GM18526 (cell line): Measurements from ENCODE around the gene ZNF585A.

Experiments used
- POLR2A ChIP-seq: IDR thresholded peaks from 3 replicates; pipeline ENCODE4 v1.6.1; 2011; ENCODE audit not compliant: insufficient read length; ENCODE audit errors: extremely low read depth

The ZNF585A gene

DNA sequence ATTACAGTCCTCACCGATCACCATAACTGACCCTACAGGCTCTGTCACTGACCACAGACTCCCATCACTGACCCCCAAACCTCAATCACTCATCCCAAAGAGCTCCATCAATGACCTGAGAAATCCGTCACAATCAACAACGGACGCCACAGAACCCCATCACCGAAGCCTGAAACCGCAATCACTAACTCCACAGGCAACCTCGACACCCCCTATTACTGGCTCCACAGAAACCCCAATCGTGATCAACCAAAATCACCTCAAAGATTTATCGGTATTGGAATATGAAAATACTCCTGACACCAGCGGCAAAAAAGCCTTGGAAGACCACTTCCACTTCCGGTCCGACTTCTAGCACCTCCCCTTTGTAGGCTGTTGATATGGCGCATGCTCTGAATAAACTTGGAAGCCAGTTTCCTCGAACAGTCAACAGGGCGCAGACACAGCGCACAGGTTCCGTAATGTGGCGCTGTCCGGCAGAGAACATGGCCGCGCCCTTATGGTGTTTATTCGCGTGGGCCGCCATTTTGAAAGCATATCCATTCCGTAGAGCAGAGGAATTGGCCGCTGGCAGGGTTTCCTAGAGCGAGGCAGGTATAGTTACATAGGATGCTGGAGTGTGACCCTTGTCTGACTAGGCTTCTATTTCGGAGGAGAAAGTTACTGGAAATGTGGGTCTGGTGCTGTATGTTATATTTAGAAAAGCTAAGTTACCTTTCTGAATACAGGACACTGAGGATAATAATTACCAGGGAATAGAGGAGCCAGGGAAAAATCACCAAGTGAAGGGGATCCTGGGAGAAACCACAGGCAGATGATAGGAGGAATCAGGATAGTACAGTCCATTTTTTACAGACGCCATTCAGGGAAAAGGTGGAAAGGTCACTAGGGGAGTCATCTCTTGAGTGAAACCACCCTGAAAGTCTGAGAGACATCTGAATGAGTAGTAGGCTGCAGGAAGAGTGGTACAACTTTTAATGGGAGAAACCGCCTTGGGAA lies at the start of gene ZNF585A:
Gene ZNF585A (minus strand): TSS at position 328 of the 999 bp plus-strand sequence. CDS start 2,785 bp downstream, outside the sequence.
- TF ChIP-seq POLR2A: peak; percentile 50

DNA sequence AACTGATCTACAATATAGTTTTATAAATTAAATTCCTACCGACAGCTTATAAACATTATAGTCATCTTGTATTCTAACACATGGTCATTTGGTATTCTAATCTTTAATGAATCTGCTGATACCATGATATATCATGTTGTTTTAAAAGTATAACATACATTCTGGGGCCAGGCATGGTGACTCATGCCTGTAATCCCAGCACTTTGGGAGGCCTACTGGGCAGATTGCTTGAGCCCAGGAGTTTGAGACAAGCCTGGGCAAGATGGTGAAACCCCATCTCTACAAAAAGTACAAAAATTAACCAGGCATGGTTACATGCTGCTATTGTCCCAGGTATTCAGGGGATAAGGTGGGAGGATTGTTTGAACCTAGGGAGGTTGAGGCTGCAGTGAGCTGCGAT lies 48.6 kb upstream of the ZNF585A start:
- TF ChIP-seq POLR2A: no peak

DNA sequence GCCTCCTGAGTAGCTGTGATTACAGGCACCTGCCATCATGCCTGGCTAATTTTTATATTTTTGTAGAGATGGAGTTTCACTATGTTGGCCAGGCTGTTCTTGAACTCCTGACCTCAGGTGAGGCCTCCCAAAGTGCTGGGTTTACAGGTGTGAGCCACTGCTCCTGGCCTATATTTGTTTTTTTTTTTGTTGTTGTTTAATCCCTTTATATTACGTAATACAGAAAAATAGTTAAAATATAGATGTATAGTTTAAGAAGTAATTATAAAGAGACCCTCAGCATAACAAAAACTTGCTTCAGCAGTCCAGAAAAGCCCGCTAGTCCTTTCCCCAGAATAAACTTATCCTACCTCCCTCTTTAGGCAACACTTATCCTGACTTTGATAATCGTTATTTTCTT lies 47.9 kb upstream of the ZNF585A start:
- no peak for TF ChIP-seq POLR2A

DNA sequence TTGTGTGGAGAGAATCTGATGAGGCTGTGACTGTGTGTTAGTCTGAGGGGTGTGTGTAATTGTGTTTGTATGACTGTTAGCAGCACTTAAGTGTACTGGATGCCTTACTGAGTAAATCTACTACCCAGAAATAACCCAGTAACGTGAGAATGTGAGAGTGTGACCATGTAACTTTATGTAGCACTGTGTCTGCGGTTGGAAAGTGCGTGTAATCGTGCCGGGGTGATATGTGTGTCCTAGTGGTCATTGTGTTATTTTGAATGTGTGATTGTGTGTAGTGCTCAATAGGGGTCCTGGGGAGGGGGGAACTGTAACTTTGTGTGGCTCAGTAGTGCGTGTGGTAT lies 46.1 kb upstream of the ZNF585A start:
- no peak for TF ChIP-seq POLR2A

DNA sequence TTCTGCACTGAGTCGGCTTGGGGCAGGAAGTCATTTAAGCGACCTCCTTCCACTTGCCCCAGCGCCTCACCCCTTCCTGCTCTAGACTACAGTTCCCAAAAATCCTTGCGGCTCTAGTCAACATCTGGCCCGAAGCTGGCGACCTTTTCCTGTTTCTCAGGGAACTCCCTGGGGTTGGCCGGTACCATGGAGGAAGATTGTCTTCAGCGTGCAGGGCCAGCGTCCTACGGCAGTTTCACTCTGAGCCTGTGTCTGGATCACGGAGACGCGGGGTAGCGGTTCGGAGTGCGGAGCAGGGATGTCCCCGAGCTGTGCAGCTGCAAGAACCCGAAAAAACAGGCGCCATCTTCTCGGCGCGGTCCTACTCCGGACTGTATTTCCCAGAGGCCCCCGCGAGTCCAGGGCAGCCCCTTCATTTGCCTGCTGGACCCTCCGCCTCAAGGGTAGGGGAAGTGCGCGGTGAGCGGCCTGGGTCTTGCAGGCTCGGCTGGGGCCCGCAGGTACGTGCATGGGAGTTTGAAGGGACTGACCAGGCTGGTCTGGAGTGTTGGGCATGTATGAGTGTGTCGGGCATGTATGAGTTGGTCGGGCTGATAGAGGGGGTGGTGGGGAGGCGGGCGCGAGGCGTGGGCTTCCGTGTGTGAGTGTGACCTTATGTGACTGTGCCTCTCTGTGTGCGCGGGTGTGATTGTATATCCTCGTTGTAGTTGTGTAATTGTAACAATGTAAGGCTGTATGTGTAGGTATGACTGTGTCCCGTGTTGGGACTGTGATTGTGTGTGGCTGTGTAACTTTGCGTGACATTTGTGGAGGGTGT lies 45.5 kb upstream of the ZNF585A start, which contains the start of gene ZNF383:
Gene ZNF383 (plus strand): TSS at position 440 of the 817 bp plus-strand sequence. CDS start 12,240 bp downstream, outside the sequence.
- peak; percentile 79 for TF ChIP-seq POLR2A

DNA sequence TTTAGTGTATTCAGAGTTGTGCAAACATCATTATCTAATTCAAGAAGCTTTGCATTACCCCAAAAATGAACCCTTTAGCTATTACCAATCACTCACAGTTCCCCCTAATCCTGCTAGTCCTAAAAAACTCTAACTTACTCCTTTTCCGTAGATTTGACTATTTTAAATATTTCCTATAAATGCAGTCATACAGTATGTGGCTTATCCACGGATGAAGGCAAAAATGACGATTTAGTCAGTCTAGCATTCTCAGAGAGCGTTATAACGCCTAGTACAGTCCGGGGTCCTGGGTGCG lies 44.9 kb upstream of the ZNF585A start:
- peak; percentile 77 for TF ChIP-seq POLR2A

DNA sequence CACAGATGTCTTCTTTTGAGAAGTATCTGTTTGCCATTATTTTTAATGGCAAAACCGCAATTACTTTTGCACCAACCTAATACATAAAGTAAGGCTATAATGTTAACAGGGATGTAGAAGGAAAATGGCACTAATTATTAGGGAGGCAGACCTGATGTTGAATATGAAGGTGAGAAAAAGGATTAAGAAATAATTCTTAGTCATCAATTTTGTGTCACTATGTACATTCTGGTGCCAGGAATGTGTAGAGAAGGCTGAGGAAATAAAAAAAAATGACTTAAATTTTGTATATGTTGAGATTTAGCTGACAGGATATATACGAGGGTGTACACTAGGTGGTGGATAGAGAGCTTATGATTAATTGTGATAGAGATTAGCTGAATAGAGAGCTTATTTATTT lies 25.3 kb upstream of the ZNF585A start:
- no peak for TF ChIP-seq POLR2A

DNA sequence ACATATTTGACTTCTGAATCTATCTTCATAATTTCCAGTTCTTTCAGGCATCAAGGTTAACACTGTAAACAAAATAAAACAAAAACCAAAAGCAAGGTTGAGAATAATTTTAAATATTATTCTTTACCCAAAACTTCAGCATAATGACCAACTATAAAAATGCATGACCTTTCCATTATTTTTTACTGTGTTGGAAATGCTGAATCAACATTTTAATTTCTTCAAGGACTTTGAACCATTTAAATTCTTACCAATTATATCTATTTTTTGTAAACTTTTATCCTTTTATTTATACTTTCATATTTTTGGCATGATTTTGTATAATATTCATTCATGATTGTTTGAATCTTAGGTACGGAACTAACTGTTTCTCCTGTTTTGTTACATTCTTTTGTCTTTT lies 6.9 kb downstream of the ZNF585A start:
- TF ChIP-seq POLR2A: no peak

DNA sequence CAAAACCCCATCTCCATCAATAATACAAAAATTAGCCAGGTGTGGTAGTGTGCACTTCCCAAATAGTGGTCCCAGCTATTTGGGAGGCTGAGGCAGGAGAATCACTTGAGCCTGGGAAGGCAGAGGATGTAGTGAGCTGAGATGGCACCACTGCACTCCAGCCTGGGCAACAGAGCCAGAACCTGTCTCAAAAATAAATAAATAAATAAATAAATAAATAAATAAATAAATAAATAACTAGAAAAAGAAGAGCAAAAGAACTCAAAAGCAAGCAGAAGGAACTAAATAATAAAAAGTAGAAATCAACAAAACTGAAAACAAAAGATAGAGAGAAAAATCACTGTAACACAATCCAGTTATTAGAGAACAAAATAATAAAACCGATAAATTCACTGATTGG lies 12.3 kb downstream of the ZNF585A start:
- TF ChIP-seq POLR2A: no peak

DNA sequence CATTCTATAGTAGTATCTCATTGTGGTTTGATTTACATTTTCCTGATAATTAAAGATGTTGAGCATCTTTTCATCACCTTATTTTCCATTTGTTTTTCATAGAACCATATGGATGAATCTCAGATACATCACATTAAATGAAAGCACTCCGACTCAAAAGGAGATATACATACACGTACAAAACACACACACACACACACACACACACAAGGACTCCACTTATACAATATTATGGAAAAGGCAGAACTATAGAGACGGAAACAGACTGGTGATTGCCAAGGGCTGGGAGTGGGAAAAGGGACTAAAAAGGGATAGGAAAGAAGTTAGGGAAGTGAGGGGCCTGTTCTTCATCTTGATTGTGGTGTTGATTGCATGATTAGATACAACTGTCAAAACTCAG lies 24.3 kb downstream of the ZNF585A start:
- no peak for TF ChIP-seq POLR2A

DNA sequence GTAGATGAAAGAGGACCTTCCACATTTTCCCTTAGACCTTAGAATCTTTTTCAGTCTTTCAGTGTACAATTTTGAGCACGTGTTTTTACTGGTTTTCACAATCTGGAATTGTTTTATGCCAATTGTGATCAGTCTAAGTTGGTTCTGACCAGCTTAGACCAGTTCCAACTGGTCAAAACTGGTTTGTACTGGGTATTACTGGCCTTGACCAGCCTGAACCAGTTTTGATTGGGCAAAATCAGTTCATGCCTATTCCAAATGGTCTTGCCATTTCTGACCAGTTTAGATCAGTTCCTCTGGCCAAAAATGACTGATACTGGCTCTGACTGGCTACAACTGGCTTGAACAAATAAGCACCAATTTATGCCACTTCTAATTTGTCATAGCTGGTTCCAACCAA lies 36.4 kb downstream of the ZNF585A start:
- TF ChIP-seq POLR2A: no peak

DNA sequence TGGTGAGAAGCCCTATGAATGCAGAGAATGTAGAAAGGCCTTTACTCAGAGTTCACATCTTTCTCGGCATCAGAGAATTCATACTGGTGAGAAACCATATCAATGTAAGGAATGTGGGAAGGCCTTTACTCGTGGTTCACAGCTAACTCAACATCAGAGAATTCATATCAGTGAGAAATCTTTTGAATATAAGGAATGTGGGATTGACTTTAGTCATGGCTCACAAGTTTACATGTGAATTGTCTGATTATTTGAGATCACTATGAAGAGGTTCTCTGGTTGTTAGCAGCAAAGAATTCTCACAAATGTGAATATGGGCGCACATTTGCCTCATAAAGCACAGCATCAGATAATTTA lies 43.7 kb downstream of the ZNF585A start:
- no peak for TF ChIP-seq POLR2A

DNA sequence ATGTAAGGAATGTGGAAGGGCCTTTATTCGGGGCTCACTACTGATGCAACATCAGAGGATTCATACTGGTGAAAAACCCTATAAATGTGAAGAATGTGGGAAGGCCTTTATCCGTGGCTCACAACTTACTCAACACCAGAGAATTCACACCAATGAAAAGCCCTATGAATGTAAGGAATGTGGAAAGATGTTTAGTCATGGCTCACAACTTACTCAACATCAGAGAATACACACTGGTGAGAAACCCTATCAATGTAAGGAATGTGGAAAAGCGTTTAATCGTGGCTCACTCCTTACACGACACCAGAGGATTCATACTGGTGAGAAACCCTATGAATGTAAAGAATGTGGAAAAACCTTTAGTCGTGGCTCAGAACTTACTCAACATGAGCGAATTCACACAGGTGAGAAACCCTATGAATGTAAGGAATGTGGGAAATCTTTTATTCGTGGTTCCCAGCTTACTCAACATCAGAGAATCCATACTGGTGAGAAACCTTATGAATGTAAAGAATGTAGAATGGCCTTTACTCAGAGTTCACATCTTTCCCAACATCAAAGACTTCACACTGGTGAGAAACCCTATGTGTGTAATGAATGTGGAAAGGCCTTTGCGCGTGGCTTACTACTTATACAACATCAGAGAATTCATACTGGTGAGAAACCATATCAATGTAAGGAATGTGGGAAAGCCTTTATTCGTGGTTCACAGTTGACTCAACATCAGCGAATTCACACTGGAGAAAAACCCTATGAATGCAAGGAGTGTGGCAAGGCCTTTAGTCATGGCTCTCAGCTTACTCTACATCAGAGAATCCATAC lies 44.3 kb downstream of the ZNF585A start:
- no peak for TF ChIP-seq POLR2A

DNA sequence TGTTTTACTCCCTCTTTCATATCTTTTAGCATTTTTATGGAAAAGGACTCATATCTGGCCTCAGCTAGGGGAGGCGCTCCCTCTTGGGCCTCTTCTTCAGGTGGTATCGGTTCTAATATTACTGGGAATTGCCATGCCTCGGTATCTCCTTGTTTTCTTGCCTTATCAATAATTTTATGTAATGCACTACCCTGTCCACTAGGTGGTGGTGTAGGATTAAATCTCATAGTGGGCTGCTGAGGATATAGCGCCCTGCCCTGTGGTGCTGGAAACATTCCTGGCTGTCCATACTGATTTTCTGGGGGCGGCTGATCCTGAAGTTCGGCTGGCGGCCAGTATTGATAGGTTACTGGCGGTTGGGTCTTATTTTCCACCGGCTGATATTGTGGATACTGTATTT lies 58.5 kb downstream of the ZNF585A start:
- TF ChIP-seq POLR2A: no peak

DNA sequence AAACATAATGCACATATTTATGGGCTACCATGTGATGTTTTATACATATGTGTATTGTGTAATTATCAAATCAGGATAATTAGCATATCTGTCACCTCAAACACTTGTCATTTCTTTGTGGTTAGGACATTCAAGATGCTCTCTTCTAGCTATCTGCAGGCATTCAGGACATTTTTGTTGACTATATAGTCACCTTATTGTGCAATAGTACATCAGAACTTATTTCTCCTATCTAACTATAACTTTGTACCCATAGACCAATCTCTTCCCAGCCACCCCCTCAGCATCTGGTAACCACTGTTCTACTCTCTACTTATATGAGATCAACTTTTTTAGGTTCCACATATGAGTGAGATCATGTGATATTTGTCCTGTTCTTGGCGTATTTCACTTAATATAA lies 73.9 kb downstream of the ZNF585A start:
- no peak for TF ChIP-seq POLR2A

DNA sequence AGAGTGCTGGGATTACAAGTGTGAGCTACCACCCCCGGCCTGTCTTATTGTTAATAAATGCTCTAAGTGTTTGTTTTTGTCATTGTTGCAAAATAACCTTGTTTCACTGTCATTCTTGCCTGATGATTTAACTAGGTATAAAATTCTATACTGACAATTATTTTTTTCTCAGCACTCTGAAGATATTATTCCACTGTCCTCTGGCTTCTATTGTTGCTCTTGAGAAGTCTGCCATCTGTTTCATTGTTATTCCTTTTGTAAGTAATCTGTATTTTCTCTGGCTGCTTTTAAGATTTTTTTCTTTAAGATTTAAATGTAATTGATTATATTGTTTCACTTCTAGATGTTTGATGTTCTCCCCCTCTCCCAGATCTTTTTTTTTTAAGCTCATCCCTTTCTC lies 76.6 kb downstream of the ZNF585A start:
- no peak for TF ChIP-seq POLR2A
